Measurements from ENCODE around the gene FGF9.

GRCh38 chr13:21683034-21683733 lies 12.3 kb downstream of the FGF9 start:
- TF ChIP-seq CTCF (IDR thresholded peaks at IDR 0.05 in 2 of 3, conservative IDR thresholded peaks at IDR 0.05 in 1 of 3; ENCODE audit: borderline replicate concordance in 1 of 3, insufficient read depth in 1 of 3, low read depth in 2 of 3, low read length in 2 of 3) (no peak), POLR2AphosphoS5 (IDR thresholded peaks at IDR 0.05; ENCODE audit: low read depth, low read length) (no peak), POLR2A (IDR thresholded peaks at IDR 0.05; ENCODE audit: borderline replicate concordance, extremely low read depth, insufficient read depth, insufficient read length) (no peak), EZH2 (IDR thresholded peaks at IDR 0.05) (no peak)
- TF ChIP-seq, protein P1, sequence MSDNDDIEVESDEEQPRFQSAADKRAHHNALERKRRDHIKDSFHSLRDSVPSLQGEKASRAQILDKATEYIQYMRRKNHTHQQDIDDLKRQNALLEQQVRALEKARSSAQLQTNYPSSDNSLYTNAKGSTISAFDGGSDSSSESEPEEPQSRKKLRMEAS (IDR thresholded peaks at IDR 0.05) = no peak
- TF ChIP-seq, protein P2, sequence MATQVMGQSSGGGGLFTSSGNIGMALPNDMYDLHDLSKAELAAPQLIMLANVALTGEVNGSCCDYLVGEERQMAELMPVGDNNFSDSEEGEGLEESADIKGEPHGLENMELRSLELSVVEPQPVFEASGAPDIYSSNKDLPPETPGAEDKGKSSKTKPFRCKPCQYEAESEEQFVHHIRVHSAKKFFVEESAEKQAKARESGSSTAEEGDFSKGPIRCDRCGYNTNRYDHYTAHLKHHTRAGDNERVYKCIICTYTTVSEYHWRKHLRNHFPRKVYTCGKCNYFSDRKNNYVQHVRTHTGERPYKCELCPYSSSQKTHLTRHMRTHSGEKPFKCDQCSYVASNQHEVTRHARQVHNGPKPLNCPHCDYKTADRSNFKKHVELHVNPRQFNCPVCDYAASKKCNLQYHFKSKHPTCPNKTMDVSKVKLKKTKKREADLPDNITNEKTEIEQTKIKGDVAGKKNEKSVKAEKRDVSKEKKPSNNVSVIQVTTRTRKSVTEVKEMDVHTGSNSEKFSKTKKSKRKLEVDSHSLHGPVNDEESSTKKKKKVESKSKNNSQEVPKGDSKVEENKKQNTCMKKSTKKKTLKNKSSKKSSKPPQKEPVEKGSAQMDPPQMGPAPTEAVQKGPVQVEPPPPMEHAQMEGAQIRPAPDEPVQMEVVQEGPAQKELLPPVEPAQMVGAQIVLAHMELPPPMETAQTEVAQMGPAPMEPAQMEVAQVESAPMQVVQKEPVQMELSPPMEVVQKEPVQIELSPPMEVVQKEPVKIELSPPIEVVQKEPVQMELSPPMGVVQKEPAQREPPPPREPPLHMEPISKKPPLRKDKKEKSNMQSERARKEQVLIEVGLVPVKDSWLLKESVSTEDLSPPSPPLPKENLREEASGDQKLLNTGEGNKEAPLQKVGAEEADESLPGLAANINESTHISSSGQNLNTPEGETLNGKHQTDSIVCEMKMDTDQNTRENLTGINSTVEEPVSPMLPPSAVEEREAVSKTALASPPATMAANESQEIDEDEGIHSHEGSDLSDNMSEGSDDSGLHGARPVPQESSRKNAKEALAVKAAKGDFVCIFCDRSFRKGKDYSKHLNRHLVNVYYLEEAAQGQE (IDR thresholded peaks at IDR 0.05; ENCODE audit: low read depth) = no peak
